Right lobe of liver (tissue), 6 donors: ENCODE data around the gene IAH1. TPM values are rescaled to one million over a fixed set of nuclear protein-coding genes. Genes with fewer than 3 reads are reported as not detected.

Source experiments
- ATAC-seq, 4 donors: fragments of 200-7000 bp; cut with Tn5 transposase; one replicate each; pipeline ENCODE4 v1.9.1; 2020; ENCODE audit warnings: mild to moderate bottlenecking in 4 of 4, moderate library complexity in 4 of 4
- DNase-seq, 3 donors: peaks; one replicate each; pipeline ENCODE4 v3.0.0-alpha.2; 2020
- H3K27ac ChIP-seq, 3 donors: fragments of 200-600 bp; one replicate each; pipeline ENCODE4 v1.8.0; 2022
- H3K27me3 ChIP-seq, 2 donors: fragments of 200-600 bp; one replicate each; pipeline ENCODE4 v1.8.0; 2022
- H3K36me3 ChIP-seq, 4 donors: fragments of 200-600 bp; sonication (generic) in 1 of 4; one replicate each; pipeline versions ENCODE4 v1.5.1 to v1.8.0; 2017 to 2022; ENCODE audit warnings: control low read depth in 1 of 4
- H3K4me1 ChIP-seq, 4 donors: fragments of 200-600 bp; sonication (generic) in 1 of 4; one replicate each; pipeline versions ENCODE4 v1.5.1 to v1.8.0; 2017 to 2022; ENCODE audit warnings: control low read depth in 1 of 4
- H3K4me3 ChIP-seq, 3 donors: fragments of 200-600 bp; one replicate each; pipeline ENCODE4 v1.8.0; 2022
- H3K9me3 ChIP-seq, 4 donors: fragments of 200-600 bp; sonication (generic) in 1 of 4; one replicate each; pipeline versions ENCODE4 v1.5.1 to v1.8.0; 2017 to 2022; ENCODE audit warnings: control low read depth in 1 of 4
- CTCF ChIP-seq, 4 donors: fragments of 200-600 bp in 3 of 4; fragments of 450-650 bp in 1 of 4; IDR thresholded peaks; one replicate each; pipeline versions ENCODE4 v1.5.1 to v1.8.0; 2016 to 2022; ENCODE audit warnings: antibody characterized with exemption in 4 of 4, mild to moderate bottlenecking in 2 of 4
- POLR2A ChIP-seq: fragments of 450-650 bp; IDR thresholded peaks from one replicate; pipeline ENCODE4 v1.6.1; 2017; ENCODE audit warnings: antibody characterized with exemption, mild to moderate bottlenecking
- WGBS: methylation state at CpG from one replicate; pipeline ENCODE4 v1.1.6; 2018; ENCODE audit warnings: low coverage, low lambda C conversion rate; ENCODE audit not compliant: insufficient coverage; ENCODE audit errors: missing lambda C conversion rate; 5-methylcytosine and 5-hydroxymethylcytosine counted together
- intact Hi-C, 2 donors: fragments of 100-400 bp; cut with DNase I; formaldehyde crosslinking; loops; one replicate each; pipeline versions ENCODE4 v1.11.2 to v1.14.1; 2022
- total RNA-seq, 6 experiments: library from RNA; depleted of rRNA in 2 of 6; stranded (reverse); fragments of >200 nt in 2 of 6; fragmentation: NEBNext Ultra II Directional in 3 of 6; extraction: Animal tissue kit (Norgen Biotek cat#: 25700) in 3 of 6; gene quantifications; one replicate each; pipeline versions ENCODE4 v1.1.0 to v1.2.4, GENCODE V29; 2016 to 2023
- donor health status: DM: no; HTN: yes; CAD: no.
- donor health status: DM: no; HTN: no; CAD: no.
- donor health status: DM: no; HTN: no; CAD: no.
- donor health status: DM: no; HTN: yes; CAD: no.
- donor health status: DM: no; HTN: yes; CAD: no.

IAH1 gene
- total RNA-seq, 6 experiments from 2014 or later: 30.4 to 41.3 (median 33.6) TPM

GRCh38 chr2:9536504-9536903, 62.2 kb downstream of the IAH1 start:
- 91% methylated on average over 6 of the region's 6 CpGs for WGBS
- ATAC-seq (no peak), DNase-seq (no peak)
- intact Hi-C loops: no loop called here
- H3K27me3 ChIP-seq: no peaks in the 10 kb centered on the region
- H3K27ac ChIP-seq: no peak overlapping the region
- peaks cover 0 to 9% (median 4%) of the 10 kb centered on the region in 4 donors for H3K4me1 ChIP-seq
- H3K36me3 ChIP-seq: no peaks in the 10 kb centered on the region
- H3K4me3 ChIP-seq: no peak overlapping the region
- H3K9me3 ChIP-seq: no peaks in the 10 kb centered on the region
- TF ChIP-seq CTCF (IDR thresholded peaks at IDR 0.05) (no peak), POLR2A (no peak)

GRCh38 chr2:9538000-9538507, 63.7 kb downstream of the IAH1 start:
- WGBS: 52% methylated on average over 2 of the region's 2 CpGs
- Histone ChIP-seq H3K4me3 (no peak overlapping the region), H3K4me1 (peaks cover 0 to 9% (median 4%) of the 10 kb centered on the region in 4 donors), H3K27ac (no peak overlapping the region), H3K9me3 (no peaks in the 10 kb centered on the region), H3K36me3 (no peaks in the 10 kb centered on the region), H3K27me3 (no peaks in the 10 kb centered on the region)
- ATAC-seq (peak in 3 of 4 donors; percentile 22 to 42 (median 41)), DNase-seq (no peak)
- TF ChIP-seq POLR2A: no peak
- TF ChIP-seq CTCF (IDR thresholded peaks at IDR 0.05): no peak
- intact Hi-C loops: no loop called here

Other genes starting within 250 kb of the IAH1 start
- gene ITGB1BP1, start 51.0 kb upstream of the IAH1 start, total RNA-seq: 10 to 100 TPM in 5 of 6 experiments, 1 to 10 TPM in 1; 9.6 to 28.5 (median 20.8) TPM
- gene CPSF3, start 50.9 kb upstream of the IAH1 start, total RNA-seq: 10 to 100 TPM; 10.6 to 21.2 (median 11.7) TPM
- 10 to 100 TPM in 1 of 6 experiments, 1 to 10 TPM in 5; 5.1 to 11.7 (median 6.6) TPM for gene ADAM17, start 81.3 kb downstream of the IAH1 start, total RNA-seq
- gene YWHAQ, start 156.4 kb downstream of the IAH1 start, total RNA-seq: 100 to 1,000 TPM in 1 of 6 experiments, 10 to 100 TPM in 5; 70.4 to 105 (median 84.2) TPM